GM06990 (cell line): ENCODE data around the gene IFT81.

Source experiments
- DNase-seq: peaks from one replicate; pipeline ENCODE4 v3.0.0-alpha.2; 2011; ENCODE audit not compliant: insufficient read length; ENCODE audit errors: extremely low read depth
- H3K27me3 ChIP-seq: replicated peaks from 2 replicates; pipeline ENCODE4 v1.6.0; 2011; ENCODE audit warnings: low read length; ENCODE audit not compliant: control insufficient read depth, insufficient read depth
- H3K36me3 ChIP-seq: 2 replicates; pipeline ENCODE4 v1.5.1; 2011; ENCODE audit warnings: low read length; ENCODE audit not compliant: control insufficient read depth, insufficient read depth
- H3K4me3 ChIP-seq: replicated peaks from 2 replicates; pipeline ENCODE4 v1.5.1; 2011; ENCODE audit warnings: low read depth, mild to moderate bottlenecking, control low read depth, low read length
- CTCF ChIP-seq: IDR thresholded peaks from 2 replicates; pipeline ENCODE4 v1.5.1; 2011; ENCODE audit warnings: low read length, control low read depth, mild to moderate bottlenecking, inconsistent platforms; ENCODE audit not compliant: insufficient read depth, poor library complexity, severe bottlenecking

Gene IFT81

DNA sequence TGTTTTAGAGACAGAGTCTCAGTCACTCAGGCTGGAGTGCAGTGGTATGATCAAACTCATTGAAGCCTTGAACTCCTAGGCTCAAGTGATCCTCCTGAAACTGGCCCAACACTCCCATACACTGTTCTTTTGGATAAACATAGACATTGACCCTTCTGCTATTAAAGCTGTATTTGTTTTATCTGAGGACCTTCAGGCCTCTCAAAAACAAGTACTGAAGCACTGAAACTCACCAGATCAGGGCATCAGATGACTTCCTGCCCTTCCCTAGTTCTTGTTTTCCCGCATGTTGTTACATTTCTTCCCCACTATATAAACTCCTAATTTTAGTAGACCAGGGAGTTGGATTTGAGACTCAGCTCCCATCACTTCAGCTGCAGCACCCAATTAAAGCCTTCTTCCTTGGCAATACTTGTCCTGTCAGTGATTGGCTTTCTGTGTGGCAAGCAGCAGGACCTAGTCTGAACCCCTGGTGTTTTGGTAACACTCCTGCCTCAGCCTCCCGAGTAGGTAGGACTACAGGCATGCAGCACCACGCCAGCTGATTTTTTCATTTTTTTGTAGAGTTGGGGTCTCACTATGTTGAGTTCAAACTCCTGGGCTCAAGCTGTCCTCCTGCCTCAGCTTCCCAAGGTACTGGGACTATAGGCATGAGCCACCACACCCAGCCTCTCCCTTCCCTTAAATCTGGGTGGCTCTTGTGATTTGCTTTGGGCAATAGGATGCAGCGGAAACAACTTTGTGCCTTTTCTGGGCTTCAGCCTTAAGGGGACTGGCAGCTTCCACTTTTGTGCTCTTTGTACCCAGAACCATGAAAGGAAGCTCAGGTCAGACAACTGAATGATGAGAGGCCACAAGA lies 12.5 kb upstream of the IFT81 start:
- no peak for DNase-seq
- TF ChIP-seq CTCF: no peak
- H3K4me3 ChIP-seq: no peak overlapping the region
- H3K27me3 ChIP-seq: no peaks in the 10 kb centered on the region
- no peaks in the 10 kb centered on the region for H3K36me3 ChIP-seq

DNA sequence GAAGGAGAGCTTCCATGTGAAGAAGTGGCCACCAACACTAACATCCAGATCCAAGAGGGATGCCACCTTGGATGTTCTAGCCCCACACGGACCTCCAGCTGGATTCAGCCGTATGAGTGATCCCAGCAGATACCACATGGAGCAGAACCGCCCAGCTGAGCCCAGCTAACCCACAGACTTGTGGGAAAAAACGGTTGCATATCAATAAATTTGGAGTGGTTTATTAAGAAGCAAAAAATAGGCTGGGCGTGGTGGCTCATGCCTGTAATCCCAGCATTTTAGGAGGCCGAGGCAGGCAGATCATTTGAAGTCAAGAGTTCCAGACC lies 11.9 kb upstream of the IFT81 start:
- Histone ChIP-seq H3K27me3 (no peaks in the 10 kb centered on the region), H3K36me3 (no peaks in the 10 kb centered on the region), H3K4me3 (no peak overlapping the region)
- no peak for TF ChIP-seq CTCF
- DNase-seq: no peak

DNA sequence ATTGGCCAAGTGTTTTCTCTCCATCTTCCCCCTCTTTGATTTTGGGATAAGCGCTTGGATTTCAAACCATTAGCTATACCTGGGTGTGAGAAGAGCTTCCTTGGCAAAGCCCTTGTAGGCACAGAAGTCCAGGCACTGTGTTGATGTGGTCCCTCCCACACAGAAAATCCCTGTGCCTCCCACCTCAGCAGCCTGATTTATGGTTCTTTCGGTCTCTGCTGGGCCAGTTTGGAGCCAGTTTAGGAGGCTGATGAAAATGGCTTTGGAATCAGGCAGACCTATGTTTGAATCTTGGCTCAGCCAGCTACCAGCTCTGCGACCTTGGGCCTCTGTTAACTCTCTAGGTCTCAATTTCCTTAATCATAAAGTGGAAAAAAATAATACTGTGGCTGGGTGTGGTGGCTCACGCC lies 9.6 kb upstream of the IFT81 start:
- no peak for DNase-seq
- Histone ChIP-seq H3K4me3 (no peak overlapping the region), H3K27me3 (no peaks in the 10 kb centered on the region)

GRCh38 chr12:110115675-110116074 lies 8.5 kb upstream of the IFT81 start:
- H3K36me3 ChIP-seq: no peaks in the 10 kb centered on the region
- H3K27me3 ChIP-seq: no peaks in the 10 kb centered on the region
- H3K4me3 ChIP-seq: no peak overlapping the region
- TF ChIP-seq CTCF: no peak
- DNase-seq: no peak

More for the DNA sequence above, 9.6 kb upstream of the IFT81 start:
- H3K36me3 ChIP-seq: no peaks in the 10 kb centered on the region
- no peak for TF ChIP-seq CTCF

- Histone ChIP-seq H3K27me3 (no peaks in the 10 kb centered on the region), H3K36me3 (no peaks in the 10 kb centered on the region), H3K4me3 (no peak overlapping the region)
- TF ChIP-seq CTCF: no peak
- no peak for DNase-seq
These were observed 7.5 kb upstream of the IFT81 start for GRCh38 chr12:110116623-110117022.
